ENCODE measurements around the gene TFR2. TPM values are rescaled to one million over a fixed set of nuclear protein-coding genes. Genes with fewer than 3 reads are reported as not detected.
A peak's percentile ranks its signal among the peaks of the same experiment; 100 is the strongest.

Gene TFR2
- total RNA-seq, 1 donor from 2014 or later: 0.25 TPM

- peaks cover 0 to 6% of the 10 kb centered on the region in 2 donors for H3K36me3 ChIP-seq
- peak within 1 kb of the TSS; percentile 88 for H3K27ac ChIP-seq
- H3K27me3 ChIP-seq: no peaks in the 10 kb centered on the region
- TF ChIP-seq POLR2A (IDR thresholded peaks at IDR 0.05): peak in 1 of 2 donors; percentile 36
- TF ChIP-seq POLR2AphosphoS5 (IDR thresholded peaks at IDR 0.05; ENCODE audit: insufficient read depth in 1 of 2, low read depth in 1 of 2): peak; percentile 91 to 94
- no peak for TF ChIP-seq CTCF (IDR thresholded peaks at IDR 0.05)
- intact Hi-C loops (cut with DNase I): no loop called here
- H3K4me3 ChIP-seq: peak within 1 kb of the TSS; percentile 72 to 74
- DNase-seq (ENCODE audit: extremely low spot score in 2 of 2): peak; percentile 99 to 100
- H3K9me3 ChIP-seq: no peaks in the 10 kb centered on the region
- peaks cover 12% of the 10 kb centered on the region for H3K4me1 ChIP-seq
Observed at GRCh38 chr7:100611983-100612729, 29.2 kb downstream of the TFR2 start, which contains the start of gene MOSPD3. Gene MOSPD3 (plus strand): TSS chr7:100612540. CDS start chr7:100612792, 252 bp downstream.

- no peak for DNase-seq (ENCODE audit: extremely low spot score in 2 of 2)
- Histone ChIP-seq H3K4me3 (no peak overlapping the region), H3K27me3 (no peaks in the 10 kb centered on the region), H3K4me1 (peaks cover 18% of the 10 kb centered on the region), H3K27ac (no peak overlapping the region), H3K9me3 (no peaks in the 10 kb centered on the region), H3K36me3 (no peaks in the 10 kb centered on the region)
- TF ChIP-seq POLR2AphosphoS5 (IDR thresholded peaks at IDR 0.05; ENCODE audit: insufficient read depth in 1 of 2, low read depth in 1 of 2) (no peak), CTCF (IDR thresholded peaks at IDR 0.05) (no peak), POLR2A (IDR thresholded peaks at IDR 0.05) (no peak)
- intact Hi-C loops (cut with DNase I): no loop called here
Observed at GRCh38 chr7:100609958-100610357, 31.4 kb downstream of the TFR2 start.

- intact Hi-C loops (cut with DNase I): no loop called here
- Histone ChIP-seq H3K27ac (no peak overlapping the region), H3K4me1 (peaks cover 26% of the 10 kb centered on the region), H3K4me3 (no peak overlapping the region), H3K27me3 (no peaks in the 10 kb centered on the region), H3K36me3 (no peaks in the 10 kb centered on the region), H3K9me3 (no peaks in the 10 kb centered on the region)
- no peak for DNase-seq (ENCODE audit: extremely low spot score in 2 of 2)
- TF ChIP-seq POLR2A (IDR thresholded peaks at IDR 0.05) (no peak), CTCF (IDR thresholded peaks at IDR 0.05) (no peak), POLR2AphosphoS5 (IDR thresholded peaks at IDR 0.05; ENCODE audit: insufficient read depth in 1 of 2, low read depth in 1 of 2) (no peak)
Observed at GRCh38 chr7:100607111-100607510, 34.2 kb downstream of the TFR2 start.

- Histone ChIP-seq H3K9me3 (no peaks in the 10 kb centered on the region), H3K4me3 (no peak overlapping the region), H3K4me1 (peaks cover 26% of the 10 kb centered on the region), H3K36me3 (no peaks in the 10 kb centered on the region), H3K27me3 (no peaks in the 10 kb centered on the region), H3K27ac (no peak overlapping the region)
- intact Hi-C loops (cut with DNase I): no loop called here
- TF ChIP-seq CTCF (IDR thresholded peaks at IDR 0.05) (no peak), POLR2AphosphoS5 (IDR thresholded peaks at IDR 0.05; ENCODE audit: insufficient read depth in 1 of 2, low read depth in 1 of 2) (no peak), POLR2A (IDR thresholded peaks at IDR 0.05) (no peak)
- DNase-seq (ENCODE audit: extremely low spot score in 2 of 2): no peak
Observed at GRCh38 chr7:100606313-100606712, 35.0 kb downstream of the TFR2 start.
